ENCODE data around the gene EML5.

Gene EML5

DNA sequence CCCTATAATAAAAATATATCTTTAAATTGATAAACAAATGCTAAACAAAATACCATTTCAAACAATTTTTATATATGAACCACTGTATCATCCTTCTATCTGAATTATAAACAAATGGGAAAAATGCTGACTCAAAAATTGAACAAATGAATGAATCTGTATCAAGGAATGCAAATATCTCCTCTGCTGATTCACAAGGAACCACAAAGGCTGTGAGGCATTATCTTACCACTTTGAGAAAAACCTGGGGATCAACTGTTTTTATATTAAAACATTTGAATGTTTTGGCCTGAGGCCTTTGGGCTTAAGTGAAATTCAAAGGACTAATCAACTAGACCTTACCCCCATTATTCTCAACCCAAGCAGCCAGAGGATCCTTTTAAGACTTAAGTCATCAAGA lies 86.3 kb downstream of the EML5 start:
- no peak for DNase-seq (ENCODE audit: low read depth)
- TF ChIP-seq, protein P1, sequence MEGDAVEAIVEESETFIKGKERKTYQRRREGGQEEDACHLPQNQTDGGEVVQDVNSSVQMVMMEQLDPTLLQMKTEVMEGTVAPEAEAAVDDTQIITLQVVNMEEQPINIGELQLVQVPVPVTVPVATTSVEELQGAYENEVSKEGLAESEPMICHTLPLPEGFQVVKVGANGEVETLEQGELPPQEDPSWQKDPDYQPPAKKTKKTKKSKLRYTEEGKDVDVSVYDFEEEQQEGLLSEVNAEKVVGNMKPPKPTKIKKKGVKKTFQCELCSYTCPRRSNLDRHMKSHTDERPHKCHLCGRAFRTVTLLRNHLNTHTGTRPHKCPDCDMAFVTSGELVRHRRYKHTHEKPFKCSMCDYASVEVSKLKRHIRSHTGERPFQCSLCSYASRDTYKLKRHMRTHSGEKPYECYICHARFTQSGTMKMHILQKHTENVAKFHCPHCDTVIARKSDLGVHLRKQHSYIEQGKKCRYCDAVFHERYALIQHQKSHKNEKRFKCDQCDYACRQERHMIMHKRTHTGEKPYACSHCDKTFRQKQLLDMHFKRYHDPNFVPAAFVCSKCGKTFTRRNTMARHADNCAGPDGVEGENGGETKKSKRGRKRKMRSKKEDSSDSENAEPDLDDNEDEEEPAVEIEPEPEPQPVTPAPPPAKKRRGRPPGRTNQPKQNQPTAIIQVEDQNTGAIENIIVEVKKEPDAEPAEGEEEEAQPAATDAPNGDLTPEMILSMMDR (IDR thresholded peaks at IDR 0.05; ENCODE audit: low read length, missing control alignments), result no peak
- no peak overlapping the region for H3K4me3 ChIP-seq (replicated peaks; ENCODE audit: low read depth, low read length)

DNA sequence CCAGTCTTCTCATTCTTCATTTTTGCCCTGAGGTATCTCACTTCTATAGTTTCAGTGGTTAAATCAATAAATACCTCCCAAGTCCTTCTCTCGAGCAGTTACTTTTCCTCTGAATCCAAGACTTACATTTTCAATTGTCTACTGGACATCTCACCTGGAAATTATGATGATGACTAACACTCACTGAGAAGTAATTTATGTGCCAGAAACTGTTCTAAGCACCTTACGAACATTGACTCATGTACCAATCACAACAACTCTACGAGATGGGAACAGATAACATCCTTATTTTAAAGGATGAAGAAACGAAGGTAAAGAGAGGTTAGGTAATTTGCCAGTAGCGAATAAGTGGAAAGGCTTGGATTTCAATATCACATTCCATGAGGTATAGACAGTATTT lies 94.1 kb downstream of the EML5 start:
- no peak overlapping the region for H3K4me3 ChIP-seq (replicated peaks; ENCODE audit: low read depth, low read length)
- no peak for DNase-seq (ENCODE audit: low read depth)
- TF ChIP-seq, protein P1 (IDR thresholded peaks at IDR 0.05; ENCODE audit: low read length, missing control alignments), result no peak

DNA sequence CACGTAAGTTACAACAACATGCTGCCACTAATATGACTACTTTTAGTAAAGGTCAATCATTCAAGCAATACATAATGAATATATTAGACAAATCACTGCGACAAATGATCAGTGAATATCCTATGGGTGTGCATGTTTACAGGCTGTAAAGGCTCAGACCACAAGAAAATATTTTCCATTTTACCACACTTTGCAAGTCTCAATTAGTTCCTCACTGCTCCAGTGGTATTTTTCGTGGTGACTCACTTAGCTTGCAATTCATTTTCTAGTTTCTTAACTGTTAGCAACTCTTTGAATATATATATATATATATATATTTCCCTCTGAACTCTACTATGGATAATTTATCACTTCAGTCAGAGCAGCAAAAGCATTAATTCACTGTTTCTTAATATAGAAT lies 96.9 kb downstream of the EML5 start:
- TF ChIP-seq, protein P1 (IDR thresholded peaks at IDR 0.05; ENCODE audit: low read length, missing control alignments), result no peak
- no peak for DNase-seq (ENCODE audit: low read depth)
- no peak overlapping the region for H3K4me3 ChIP-seq (replicated peaks; ENCODE audit: low read depth, low read length)

DNA sequence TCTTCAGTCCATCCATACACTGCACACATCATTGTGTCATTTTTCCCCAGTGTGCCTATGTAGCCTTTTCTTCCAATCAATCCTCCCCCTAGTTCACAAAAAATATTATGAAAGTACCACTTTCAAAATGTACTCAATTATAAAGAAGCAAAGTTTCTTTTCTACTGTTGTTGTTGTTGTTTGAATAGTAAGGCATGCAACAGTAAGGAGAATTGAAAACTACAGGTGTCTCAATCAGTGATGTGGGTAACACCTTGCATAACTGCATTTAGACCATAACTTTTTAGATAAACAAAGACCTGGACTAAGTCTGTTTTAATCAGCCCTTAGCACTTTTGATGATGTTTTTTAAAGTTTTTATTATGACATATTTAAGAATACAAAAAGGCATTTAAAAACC lies 104.4 kb downstream of the EML5 start:
- TF ChIP-seq, protein P1 (IDR thresholded peaks at IDR 0.05; ENCODE audit: low read length, missing control alignments), result no peak
- DNase-seq (ENCODE audit: low read depth), result no peak
- no peak overlapping the region for H3K4me3 ChIP-seq (replicated peaks; ENCODE audit: low read depth, low read length)

DNA sequence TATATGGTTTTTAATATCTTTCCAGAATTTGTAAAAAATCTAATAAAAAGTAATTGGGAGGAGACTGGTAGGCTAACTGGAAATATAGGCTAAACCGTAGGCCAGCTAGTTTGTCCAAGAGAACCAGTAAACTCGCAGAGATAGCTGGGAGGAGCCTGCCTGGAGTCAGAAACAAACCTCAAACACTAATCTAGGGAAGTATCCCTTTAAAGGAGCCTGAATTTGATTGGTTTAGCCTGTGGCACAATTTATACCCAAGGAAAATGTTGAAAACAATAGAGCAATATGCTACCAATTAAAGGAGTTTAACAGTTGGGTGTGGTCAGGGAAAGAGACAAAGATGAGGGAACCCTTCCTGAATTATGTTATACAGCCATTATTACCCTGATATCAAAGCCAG lies 109.6 kb downstream of the EML5 start:
- H3K4me3 ChIP-seq (replicated peaks; ENCODE audit: low read depth, low read length), result no peak overlapping the region
- TF ChIP-seq, protein P1 (IDR thresholded peaks at IDR 0.05; ENCODE audit: low read length, missing control alignments), result no peak
- DNase-seq (ENCODE audit: low read depth), result no peak

DNA sequence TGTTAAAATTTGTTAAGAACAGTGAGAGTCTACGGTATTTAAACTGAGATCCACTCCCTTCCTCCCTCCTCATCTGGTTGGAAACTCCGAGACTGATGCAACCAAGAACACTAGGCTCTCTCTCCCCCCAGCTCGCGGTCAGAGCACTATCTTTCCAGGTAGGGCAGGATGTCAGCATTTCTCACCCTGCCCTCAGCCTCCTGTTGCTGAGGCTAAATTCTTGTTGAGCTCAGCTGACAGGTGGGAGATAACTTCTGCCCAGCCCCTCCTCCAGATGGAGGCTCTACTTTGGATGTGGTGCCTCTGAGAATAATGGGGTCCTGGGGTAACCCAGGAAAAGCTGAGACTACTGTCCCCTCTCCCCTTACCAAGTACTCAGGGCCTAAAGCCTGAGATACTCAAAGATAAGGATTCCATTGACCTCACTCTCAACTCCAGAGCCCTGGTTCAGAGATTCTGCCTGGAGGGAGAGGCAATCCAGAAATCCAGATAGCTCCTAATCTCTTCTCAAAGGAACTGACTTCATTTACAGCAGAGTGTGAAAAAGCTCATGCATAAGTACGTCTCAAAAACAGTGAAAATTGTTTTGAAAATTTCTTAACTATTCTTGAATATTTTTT lies 110.1 kb downstream of the EML5 start:
- TF ChIP-seq, protein P1 (IDR thresholded peaks at IDR 0.05; ENCODE audit: low read length, missing control alignments), result no peak
- no peak overlapping the region for H3K4me3 ChIP-seq (replicated peaks; ENCODE audit: low read depth, low read length)
- DNase-seq (ENCODE audit: low read depth), result no peak
